ENCODE measurements around the gene PBRM1.
"Not testable (repeated sequence)": the region's sequence is repeated elsewhere in the genome, so short reads cannot be mapped to it uniquely, and the experiment has no call there.

PBRM1 gene

DNA sequence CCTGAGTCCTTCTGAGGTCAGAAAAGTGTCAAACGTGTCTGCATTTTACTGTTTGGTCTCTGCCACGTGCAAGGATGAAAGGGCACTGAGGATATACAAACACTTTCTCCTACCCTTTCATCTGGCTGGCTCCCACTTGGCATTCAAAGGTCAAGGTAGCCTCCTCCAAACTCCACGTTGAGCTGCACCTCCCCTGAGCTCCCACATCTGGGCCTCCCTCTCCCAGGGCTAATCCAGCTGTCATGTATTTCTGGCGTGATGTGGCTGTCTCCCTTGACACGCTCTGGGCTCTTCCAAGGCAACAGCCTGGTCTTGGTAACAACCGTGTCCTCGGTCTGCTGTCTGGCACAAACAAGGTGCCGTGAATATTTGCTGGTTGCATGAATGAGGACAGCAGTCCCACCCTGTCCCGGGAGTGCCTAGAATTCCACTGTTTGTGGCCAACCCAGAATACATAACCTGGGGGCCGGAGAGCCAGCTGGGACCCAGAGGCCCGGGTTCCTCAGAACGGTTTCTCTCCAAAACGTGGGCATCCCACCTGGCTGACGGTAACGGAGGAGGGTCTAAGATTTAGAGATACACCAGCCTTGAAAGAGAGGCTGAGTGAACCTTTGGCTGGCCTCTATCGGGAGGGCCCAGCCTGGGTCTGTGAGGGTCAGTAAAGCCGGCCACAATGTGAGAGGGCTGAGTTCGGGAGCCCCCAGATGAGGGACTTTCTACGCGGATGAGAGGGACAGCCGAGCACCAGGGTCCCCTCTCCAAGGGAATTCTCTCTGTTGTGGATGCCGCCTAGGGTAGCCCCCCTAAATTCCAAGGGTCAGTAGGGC is 19.1 kb upstream of the PBRM1 start:
- DNase-seq (ENCODE audit: low read depth in 2 of 2): no peak

- DNase-seq (ENCODE audit: low read depth in 2 of 2): no peak
These were observed 17.6 kb upstream of the PBRM1 start for GRCh38 chr3:52703341-52703740.

- no peak for DNase-seq (ENCODE audit: low read depth in 2 of 2)
These were observed 11.9 kb upstream of the PBRM1 start for GRCh38 chr3:52697632-52697965.

- DNase-seq (ENCODE audit: low read depth in 2 of 2): no peak
These were observed 11.3 kb upstream of the PBRM1 start for GRCh38 chr3:52696830-52697631.

- no peak for DNase-seq (ENCODE audit: low read depth in 2 of 2)
These were observed 10.3 kb upstream of the PBRM1 start for GRCh38 chr3:52695798-52696671.

- no peak for DNase-seq (ENCODE audit: low read depth in 2 of 2)
These were observed 8.9 kb upstream of the PBRM1 start for GRCh38 chr3:52694528-52695189.

DNA sequence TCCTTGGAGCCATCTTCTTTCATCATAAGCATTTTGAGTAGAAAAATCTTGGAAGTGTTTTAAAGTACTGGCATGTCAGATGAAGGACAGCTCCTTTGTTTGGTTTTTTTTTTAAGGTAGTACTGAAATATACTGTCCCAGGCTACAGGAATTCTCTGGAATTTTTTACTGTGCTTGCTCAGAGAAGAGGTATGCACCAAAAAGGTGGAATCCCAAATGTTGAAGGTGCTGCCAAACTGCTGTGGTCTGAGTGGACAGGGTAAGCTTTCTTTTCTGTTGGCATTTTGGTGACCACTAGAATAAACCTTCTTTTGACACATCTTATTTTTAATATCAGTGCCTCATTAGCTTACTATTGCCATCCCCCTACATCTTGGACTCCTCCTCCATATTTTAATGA is 7.4 kb upstream of the PBRM1 start:
- no peak for DNase-seq (ENCODE audit: low read depth in 2 of 2)

- no peak for DNase-seq (ENCODE audit: low read depth in 2 of 2)
These were observed 4.8 kb upstream of the PBRM1 start for GRCh38 chr3:52690560-52690959.

DNA sequence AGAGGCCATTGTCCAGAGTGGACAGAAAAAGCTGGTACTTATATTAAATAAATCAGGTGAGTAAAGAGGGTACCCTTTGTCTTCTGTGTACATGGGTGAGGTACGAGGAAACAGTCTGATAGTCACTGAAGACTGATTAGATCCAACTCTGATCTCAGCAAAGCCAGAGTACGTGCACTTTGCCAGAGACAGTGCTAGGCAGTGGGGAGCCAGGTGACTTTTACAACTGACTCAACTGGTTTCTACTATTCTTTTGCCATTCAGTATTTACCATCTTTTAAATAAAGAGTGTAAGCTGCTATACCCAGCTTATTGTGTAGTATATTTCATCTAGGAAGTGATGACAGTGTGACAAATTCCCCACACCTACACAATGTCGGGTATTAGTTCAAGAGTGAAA is 3.4 kb upstream of the PBRM1 start:
- no peak for DNase-seq (ENCODE audit: low read depth in 2 of 2)

DNA sequence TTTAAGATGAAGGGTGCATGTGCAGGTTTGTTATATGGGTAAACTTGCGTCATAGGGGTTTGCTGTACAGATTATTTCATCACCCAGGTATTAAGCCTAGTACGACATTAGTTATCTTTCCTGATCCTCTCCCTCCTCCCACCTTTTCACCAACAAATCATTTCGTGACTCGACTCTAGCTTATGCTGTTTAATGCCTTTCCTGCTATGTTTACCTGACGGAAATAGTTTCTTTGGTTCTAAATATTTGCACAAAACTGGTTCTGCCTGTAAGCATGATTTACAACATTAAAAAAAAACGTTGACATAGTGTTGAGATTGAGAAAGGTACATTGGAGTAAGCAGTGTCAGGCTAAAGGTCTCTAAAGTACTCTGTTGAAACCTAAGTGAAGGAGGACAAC is 2.6 kb upstream of the PBRM1 start:
- no peak for DNase-seq (ENCODE audit: low read depth in 2 of 2)

GRCh38 chr3:52685285-52685708 is 416 bp downstream of the PBRM1 start:
- DNase-seq (ENCODE audit: low read depth in 2 of 2): peak; percentile 42 to 50

DNA sequence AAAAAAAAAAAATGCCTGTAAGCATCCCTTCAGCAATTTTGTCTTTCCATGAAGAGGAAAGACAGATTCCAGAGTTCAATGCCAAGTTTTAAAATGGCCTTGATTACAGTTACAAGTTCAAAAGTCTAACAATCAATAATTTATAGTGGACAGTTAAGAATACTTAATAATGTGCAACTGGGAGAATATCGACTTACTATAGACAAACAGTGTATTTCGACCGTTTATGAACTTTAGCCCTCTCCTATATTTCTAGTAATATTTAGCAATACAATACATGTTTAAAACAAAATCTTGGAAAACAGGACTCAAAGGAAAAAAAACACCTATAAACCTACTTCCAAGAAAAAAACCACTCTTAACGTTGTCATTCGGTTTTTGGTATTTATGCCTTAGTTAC is 1.5 kb downstream of the PBRM1 start:
- DNase-seq (ENCODE audit: low read depth in 2 of 2): no peak

- DNase-seq (ENCODE audit: low read depth in 2 of 2): no peak
These were observed 2.1 kb downstream of the PBRM1 start for GRCh38 chr3:52683611-52684010.

- DNase-seq (ENCODE audit: low read depth in 2 of 2): no peak
These were observed 3.7 kb downstream of the PBRM1 start for GRCh38 chr3:52682016-52682415.

DNA sequence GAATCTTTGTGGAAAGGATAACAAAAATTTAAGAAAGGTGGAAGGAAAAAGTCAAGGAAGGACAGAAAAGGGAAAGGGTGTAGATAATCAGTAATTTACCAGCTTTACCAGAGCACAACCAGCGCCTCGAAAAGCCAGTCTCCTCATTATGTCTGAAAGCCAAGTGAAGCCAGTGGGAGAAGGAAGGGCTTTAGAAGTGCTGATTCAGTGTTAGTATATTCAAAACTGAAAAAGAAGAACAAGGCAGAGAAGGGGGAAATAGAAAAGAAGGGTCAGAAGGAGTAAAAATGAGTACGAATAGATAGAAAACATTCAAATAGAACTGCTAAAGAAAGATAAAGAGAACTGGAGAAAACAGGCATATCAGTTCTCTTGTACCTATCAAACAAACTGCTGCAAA is 4.1 kb downstream of the PBRM1 start:
- no peak for DNase-seq (ENCODE audit: low read depth in 2 of 2)

GRCh38 chr3:52679811-52680210 is 5.9 kb downstream of the PBRM1 start:
- no peak for DNase-seq (ENCODE audit: low read depth in 2 of 2)

DNA sequence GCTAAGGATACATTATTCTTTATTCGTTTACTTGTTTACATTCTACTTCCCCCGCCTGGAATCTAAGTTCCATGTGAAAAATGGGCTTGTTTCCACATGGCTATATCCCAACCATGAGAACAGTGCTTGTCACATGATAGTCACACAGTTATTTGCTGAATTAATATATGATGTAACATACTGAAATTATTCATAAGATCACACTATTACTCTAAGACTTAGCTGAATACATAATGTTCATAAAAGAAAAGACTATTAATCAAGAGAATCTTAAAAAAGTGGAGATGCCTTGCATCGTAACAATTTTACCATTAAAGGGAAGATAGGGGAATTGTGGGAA is 6.5 kb downstream of the PBRM1 start:
- DNase-seq (ENCODE audit: low read depth in 2 of 2): no peak

DNA sequence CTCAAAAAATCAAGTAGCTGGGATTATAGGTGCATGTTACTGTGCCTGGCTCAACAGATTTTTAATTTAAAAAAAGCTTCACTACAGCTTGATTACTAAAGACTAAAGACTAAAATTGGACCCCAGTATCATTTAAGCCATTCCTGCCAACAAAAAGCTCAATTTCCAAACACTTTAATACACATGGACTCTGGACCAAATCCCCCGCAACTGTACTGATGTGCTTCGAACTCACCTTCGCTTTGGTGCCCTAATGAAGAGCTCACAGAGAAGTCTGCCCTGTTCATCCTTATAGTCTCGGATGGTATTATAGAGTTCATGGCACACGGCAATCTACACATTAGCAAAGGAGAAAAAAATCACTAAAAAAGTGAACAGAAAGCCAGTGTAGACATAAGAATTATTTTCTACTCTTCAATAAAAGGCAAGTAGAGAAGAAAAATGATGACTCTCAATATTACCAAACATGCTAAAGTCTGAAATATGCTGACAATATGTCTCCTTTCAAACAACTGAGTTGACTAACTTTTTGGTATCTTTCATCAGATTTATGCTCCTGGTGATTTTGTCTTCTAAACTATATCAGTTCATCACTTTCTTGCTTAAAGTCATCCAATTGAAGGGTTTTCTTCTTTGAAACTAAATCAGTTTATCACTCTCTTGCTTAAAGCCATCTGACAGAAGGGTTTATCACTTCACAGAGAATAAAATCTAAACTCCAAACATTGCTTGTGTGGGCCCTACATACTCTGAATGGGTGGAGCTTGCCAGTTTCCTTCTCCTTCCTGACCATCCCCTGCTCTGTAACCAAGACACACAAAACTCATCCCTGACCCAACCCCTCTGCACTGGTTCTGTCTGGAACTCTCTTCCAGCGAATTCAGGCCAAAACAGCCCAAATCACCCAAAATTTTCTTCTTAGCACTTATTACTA is 7.2 kb downstream of the PBRM1 start:
- no peak for DNase-seq (ENCODE audit: low read depth in 2 of 2)

DNA sequence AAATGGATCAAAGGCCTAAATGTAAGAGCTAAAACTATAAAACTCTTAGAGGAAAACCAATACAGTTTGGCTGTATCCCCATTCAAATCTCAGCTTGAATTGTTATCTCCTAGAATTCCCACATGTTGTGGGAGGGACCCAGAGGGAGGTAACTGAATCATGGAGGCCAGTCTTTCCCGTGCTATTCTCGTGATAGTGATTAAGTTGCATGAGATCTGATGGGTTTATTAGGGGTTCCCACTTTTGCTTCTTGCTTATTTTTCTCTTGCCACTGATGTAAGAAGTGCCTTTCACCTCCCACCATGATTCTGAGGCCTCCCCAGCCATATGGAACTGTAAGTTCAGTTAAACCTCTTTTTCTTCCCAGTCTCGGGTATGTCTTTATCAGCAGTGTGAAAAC is 9.5 kb downstream of the PBRM1 start:
- DNase-seq (ENCODE audit: low read depth in 2 of 2): not testable (repeated sequence)

GRCh38 chr3:52671676-52672075 is 14.0 kb downstream of the PBRM1 start:
- DNase-seq (ENCODE audit: low read depth in 2 of 2): no peak

All from activated CD8-positive, alpha-beta memory T cell treated with anti-CD3 and anti-CD28 coated beads for 4 hours (primary cell).